ENCODE measurements around the gene RASAL2. TPM values are rescaled to one million over a fixed set of nuclear protein-coding genes. Genes with fewer than 3 reads are reported as not detected.

The RASAL2 gene
- total and polyA plus RNA-seq, 9 of the 15 experiments (the other 6 are each of a cell fraction or from before 2014, with no cell fraction given): 0.13 to 1.0 (median 0.62) TPM

GRCh38 chr1:178121883-178122282 lies 28.0 kb downstream of the RASAL2 start:
- Histone ChIP-seq H3K79me2 (ENCODE audit: control insufficient read depth, insufficient read depth, low read length) (no peaks in the 10 kb centered on the region), H3K4me2 (ENCODE audit: insufficient read depth, low read length) (no peak overlapping the region), H3K9ac (ENCODE audit: insufficient read depth in 1 of 2, low read depth in 2 of 2, low read length in 2 of 2) (no peak overlapping the region), H3K4me3 (no peak overlapping the region), H3K36me3 (ENCODE audit: control insufficient read depth, insufficient read depth, low read length) (no peaks in the 10 kb centered on the region), H2AFZ (ENCODE audit: low read depth, low read length) (no peak overlapping the region), H3K9me3 (replicated peaks; ENCODE audit: control insufficient read depth, insufficient read depth, low read depth, low read length) (no peaks in the 10 kb centered on the region), H3K27me3 (ENCODE audit: control insufficient read depth in 2 of 2, insufficient read depth in 2 of 2, low read length in 2 of 2) (no peaks in the 10 kb centered on the region), H3K4me1 (replicated peaks in 1 of 2; ENCODE audit: control insufficient read depth in 2 of 2, insufficient read depth in 2 of 2, low read length in 2 of 2) (no peaks in the 10 kb centered on the region), H3K9me1 (ENCODE audit: control insufficient read depth, insufficient read depth, low read length) (no peaks in the 10 kb centered on the region), H3K27ac (ENCODE audit: extremely low read depth, low read depth, low read length) (no peak overlapping the region), H4K20me1 (replicated peaks; ENCODE audit: control insufficient read depth, insufficient read depth, low read length) (no peaks in the 10 kb centered on the region)
- ChIA-PET POLR2A (interaction anchor here (0.5 kb wide), 1 partner anchor 469 kb away, joined by 3 read pairs; no protein-coding TSS in a partner anchor), CTCF (ENCODE audit: low intra/inter-chr PET ratio) (no interaction called here)
- DNase-seq (ENCODE audit: extremely low read depth in 1 of 4, low spot score in 3 of 4) (no peak), FAIRE-seq (no peak), ATAC-seq (no peak)
- intact Hi-C loops (cut with micrococcal nuclease): no loop called here
- BruUV-seq (replicated peaks): no TSS peak
- TF ChIP-seq TFAM (CRISPR knock-in tag; conservative IDR thresholded peaks at IDR 0.05): no peak
- 0% methylated on average over 4 of the region's 4 CpGs for WGBS (ENCODE audit: insufficient coverage, low coverage, missing lambda C conversion rate)
- in situ Hi-C loops (cut with MboI): no loop called here

GRCh38 chr1:178122283-178122682 lies 28.4 kb downstream of the RASAL2 start:
- H4K20me1 ChIP-seq (replicated peaks; ENCODE audit: control insufficient read depth, insufficient read depth, low read length): no peaks in the 10 kb centered on the region
- no peak overlapping the region for H3K4me3 ChIP-seq
- no peaks in the 10 kb centered on the region for H3K79me2 ChIP-seq (ENCODE audit: control insufficient read depth, insufficient read depth, low read length)
- no peak overlapping the region for H3K9ac ChIP-seq (ENCODE audit: insufficient read depth in 1 of 2, low read depth in 2 of 2, low read length in 2 of 2)
- no TSS peak for BruUV-seq (replicated peaks)
- intact Hi-C loops (cut with micrococcal nuclease) (no loop called here), in situ Hi-C loops (cut with MboI) (no loop called here)
- CTCF ChIA-PET (ENCODE audit: low intra/inter-chr PET ratio): no interaction called here
- H3K9me3 ChIP-seq (replicated peaks; ENCODE audit: control insufficient read depth, insufficient read depth, low read depth, low read length): no peaks in the 10 kb centered on the region
- H3K36me3 ChIP-seq (ENCODE audit: control insufficient read depth, insufficient read depth, low read length): no peaks in the 10 kb centered on the region
- WGBS (ENCODE audit: insufficient coverage, low coverage, missing lambda C conversion rate): 10% methylated on average over 1 of the region's 1 CpG
- H3K27me3 ChIP-seq (ENCODE audit: control insufficient read depth in 2 of 2, insufficient read depth in 2 of 2, low read length in 2 of 2): no peaks in the 10 kb centered on the region
- no peak overlapping the region for H3K4me2 ChIP-seq (ENCODE audit: insufficient read depth, low read length)
- no peak for FAIRE-seq
- no peaks in the 10 kb centered on the region for H3K9me1 ChIP-seq (ENCODE audit: control insufficient read depth, insufficient read depth, low read length)
- DNase-seq (ENCODE audit: extremely low read depth in 1 of 4, low spot score in 3 of 4): no peak
- H2AFZ ChIP-seq (ENCODE audit: low read depth, low read length): no peak overlapping the region
- ATAC-seq: no peak
- H3K27ac ChIP-seq (ENCODE audit: extremely low read depth, low read depth, low read length): no peak overlapping the region
- POLR2A ChIA-PET: interaction anchor here (0.5 kb wide), 1 partner anchor 469 kb away, joined by 3 read pairs; no protein-coding TSS in a partner anchor
- no peaks in the 10 kb centered on the region for H3K4me1 ChIP-seq (replicated peaks in 1 of 2; ENCODE audit: control insufficient read depth in 2 of 2, insufficient read depth in 2 of 2, low read length in 2 of 2)
- TF ChIP-seq CC2D1A (IDR thresholded peaks at IDR 0.05) (no peak), MBD2 (IDR thresholded peaks at IDR 0.05; ENCODE audit: borderline replicate concordance, low read depth) (no peak), BCLAF1 (IDR thresholded peaks at IDR 0.05; ENCODE audit: borderline replicate concordance in 1 of 2, control insufficient read depth in 1 of 2, low read depth in 2 of 2, low read length in 1 of 2) (no peak), RFX5 (IDR thresholded peaks at IDR 0.05; ENCODE audit: low read depth, low read length) (no peak), CHD4 (IDR thresholded peaks at IDR 0.05; ENCODE audit: insufficient read depth, insufficient replicate concordance, low read depth, low read length, poor library complexity, severe bottlenecking) (no peak), RHOXF2B (CRISPR knock-in tag; conservative IDR thresholded peaks at IDR 0.05) (no peak), TSC22D4 (tag; IDR thresholded peaks at IDR 0.05) (no peak), KAT7 (CRISPR knock-in tag; IDR thresholded peaks at IDR 0.05; ENCODE audit: borderline replicate concordance) (no peak)

Measured in K562 (cell line).